Neural progenitor cell (in vitro differentiated cells): ENCODE data around the gene MED13L.

ENCODE experiments used
- CTCF ChIP-seq: fragments of 200-600 bp; sonication (generic); IDR thresholded peaks from 2 replicates; pipeline ENCODE4 v1.5.1; 2017; ENCODE audit warnings: antibody characterized with exemption, mild to moderate bottlenecking
- EZH2 ChIP-seq: fragments of 200-600 bp; sonication (generic); IDR thresholded peaks from 2 replicates; pipeline ENCODE4 v1.6.1; 2017; ENCODE audit warnings: antibody characterized with exemption, mild to moderate bottlenecking, moderate library complexity

- TF ChIP-seq CTCF = no peak
- no peak for TF ChIP-seq EZH2
Observed at GRCh38 chr12:116199160-116199706, 78.3 kb downstream of the MED13L start.
